Brain pericyte (primary cell): Measurements from ENCODE around the gene PSRC1.
"Not testable (repeated sequence)": the region's sequence is repeated elsewhere in the genome, so short reads cannot be mapped to it uniquely, and the experiment has no call there.

ENCODE experiments used
- DNase-seq: peaks from one replicate; pipeline ENCODE4 v3.0.0-alpha.2; 2012; ENCODE audit warnings: low read depth, low spot score

PSRC1 gene

DNA sequence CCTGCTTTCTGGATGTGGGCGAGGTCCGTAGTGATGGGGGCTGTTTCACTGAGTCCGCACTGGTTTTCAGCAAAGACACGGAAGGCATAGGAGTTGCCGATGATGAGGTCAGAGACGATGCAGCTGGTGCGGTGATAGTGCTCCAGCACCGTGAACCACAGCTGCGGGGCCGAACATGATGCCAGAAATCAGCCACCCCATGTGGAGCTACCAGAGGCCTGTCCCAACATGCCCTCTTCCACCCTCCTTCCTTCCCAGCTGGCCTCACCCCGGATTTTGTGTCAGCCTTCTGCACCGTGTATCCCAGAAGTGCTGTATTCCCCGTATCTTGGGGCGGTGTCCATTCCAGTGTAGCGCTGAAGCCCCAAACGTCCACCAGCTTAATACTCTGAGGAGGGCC is 13.8 kb upstream of the PSRC1 start:
- no peak for DNase-seq

DNA sequence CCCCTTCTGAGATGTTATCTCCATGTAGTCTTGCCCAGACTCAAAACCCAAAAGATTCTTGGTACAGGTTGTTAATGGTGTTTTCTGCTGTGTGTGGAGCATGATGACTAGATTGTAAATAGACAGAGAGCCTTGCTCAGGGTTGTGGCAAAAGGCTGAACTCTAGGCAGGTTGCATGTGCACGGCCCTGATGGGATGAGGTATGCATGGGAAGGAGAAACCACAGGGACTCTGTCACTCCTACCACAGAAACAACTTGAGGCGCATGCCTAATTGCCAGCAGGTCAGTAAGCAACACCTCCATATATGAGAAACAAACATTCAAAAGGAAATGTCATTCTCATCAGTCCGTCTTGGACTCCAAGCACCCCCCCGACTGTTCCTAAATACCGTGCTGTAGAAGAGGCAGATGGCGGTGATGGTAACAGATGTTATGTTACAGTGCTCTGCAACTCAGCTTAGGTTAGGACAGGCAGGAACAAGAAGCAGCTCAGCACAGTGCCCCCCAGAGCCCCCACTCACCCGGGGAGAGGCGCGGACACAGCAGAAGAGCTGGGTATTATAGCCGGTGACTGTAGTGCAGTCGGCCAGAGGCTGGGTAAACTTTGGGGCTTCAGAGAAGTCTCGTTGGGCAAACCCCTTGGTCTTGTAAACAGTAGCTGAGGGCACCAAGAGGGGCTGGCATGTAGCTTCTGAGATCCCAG is 12.9 kb upstream of the PSRC1 start:
- DNase-seq: no peak

DNA sequence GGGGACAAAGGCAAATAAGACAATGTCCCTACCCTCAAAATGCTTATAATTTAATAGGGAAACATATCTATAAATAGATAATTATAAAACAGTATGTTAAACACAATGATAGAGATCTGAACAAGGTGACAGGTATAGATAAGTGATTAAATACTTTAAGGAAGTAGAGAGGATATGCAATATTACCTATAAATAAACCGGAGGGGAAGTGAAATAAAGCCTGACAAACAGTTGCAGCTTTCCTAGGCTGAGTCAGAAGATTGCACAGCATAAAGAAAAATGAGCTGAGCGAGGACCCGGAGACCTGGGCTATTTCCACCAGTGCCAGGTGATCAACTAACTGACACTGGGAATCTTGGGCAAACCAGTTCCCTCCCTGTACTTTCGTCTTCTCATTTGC is 11.5 kb upstream of the PSRC1 start:
- no peak for DNase-seq

DNA sequence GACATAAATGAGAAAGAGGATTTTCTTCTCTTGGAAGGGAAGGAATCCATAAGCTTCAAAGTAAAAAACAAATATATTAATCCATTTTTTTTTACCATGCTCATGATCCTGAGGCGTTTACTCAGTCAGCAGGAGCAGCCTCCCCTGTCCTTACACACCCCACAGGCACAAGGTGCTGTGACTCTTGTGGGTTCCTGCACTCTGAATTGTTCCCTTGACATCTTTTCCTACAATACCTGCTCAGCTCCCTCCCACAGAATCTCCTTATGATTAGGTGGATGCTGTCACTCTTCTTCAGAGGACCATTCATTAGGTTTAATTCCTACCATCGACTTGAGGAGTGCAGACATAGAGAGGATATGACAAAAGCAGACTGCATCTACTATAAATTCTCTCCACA is 10.1 kb upstream of the PSRC1 start:
- no peak for DNase-seq

DNA sequence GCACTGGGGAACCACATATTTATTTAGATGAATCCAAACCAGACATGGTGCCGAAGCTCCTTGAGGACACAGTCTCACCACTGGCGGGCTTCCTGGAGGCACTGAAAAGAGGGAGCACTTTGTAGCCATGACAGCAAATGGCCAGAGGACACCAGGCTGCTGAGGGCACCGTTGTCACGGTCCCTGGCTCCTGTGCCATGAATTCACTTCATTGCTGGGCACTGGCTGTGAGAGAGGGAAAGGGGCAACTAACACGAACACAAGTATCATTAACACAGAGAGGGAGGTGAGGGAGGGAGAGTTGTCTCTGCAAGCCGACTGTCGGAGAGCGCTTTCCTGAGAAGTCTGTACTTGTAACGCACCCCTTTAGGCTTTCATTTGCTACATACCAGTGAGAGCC is 9.4 kb upstream of the PSRC1 start:
- DNase-seq: no peak

DNA sequence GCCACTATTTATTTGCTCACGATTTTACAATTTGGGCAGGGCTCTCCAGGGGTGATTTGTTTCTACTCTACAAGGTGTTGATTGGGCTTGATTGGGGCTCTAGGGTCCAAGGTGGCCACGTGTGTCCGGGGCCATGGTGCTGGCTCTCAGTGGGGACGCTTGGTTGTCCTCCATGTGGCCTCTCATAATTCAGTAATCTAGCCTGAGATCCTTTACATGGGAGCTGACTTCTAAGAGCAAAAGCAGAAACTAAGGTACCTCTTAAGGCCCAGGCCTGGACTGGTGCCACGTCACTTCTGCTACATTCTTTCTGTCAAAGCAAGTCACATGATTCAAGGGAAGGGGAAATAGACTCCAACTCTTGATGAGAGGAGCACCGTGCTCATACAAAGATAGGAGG is 8.1 kb upstream of the PSRC1 start:
- DNase-seq: no peak

DNA sequence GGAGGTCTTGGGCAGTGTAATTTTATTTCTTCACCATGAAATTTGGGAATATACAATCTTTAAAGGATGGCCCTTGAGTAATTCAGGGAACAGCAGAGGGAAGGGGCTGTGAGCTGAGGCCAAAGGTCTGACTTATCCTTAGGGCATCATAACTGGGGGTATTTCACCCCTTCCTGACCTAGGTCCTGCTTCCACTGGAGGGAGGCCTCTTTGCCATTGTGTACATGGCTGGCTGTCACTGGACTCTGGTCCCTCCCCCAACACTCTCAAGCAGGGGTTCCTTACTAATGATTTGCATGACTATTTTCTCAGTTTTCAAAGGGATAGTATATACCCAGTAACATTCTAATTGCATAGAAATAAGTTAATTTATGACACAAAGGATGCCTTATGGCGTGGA is 7.2 kb upstream of the PSRC1 start:
- no peak for DNase-seq

DNA sequence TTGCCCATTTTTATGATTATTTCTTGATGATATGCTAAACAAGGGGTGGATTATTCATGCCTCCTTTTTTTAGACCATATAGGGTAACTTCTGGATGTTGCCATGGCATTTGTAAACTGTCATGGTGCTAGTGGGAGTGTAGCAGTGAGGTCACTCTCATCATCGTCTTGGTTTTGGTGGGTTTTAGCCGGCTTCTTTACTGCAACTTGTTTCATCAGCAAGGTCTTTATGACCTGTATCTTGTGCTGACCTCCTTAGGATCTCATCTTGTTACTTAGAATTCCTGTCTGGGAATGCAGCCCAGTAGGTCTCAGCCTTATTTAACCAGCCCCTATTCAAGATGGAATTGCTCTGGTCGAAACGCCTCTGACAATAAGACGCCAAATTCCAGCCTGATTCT is 3.8 kb upstream of the PSRC1 start:
- not testable (repeated sequence) for DNase-seq

DNA sequence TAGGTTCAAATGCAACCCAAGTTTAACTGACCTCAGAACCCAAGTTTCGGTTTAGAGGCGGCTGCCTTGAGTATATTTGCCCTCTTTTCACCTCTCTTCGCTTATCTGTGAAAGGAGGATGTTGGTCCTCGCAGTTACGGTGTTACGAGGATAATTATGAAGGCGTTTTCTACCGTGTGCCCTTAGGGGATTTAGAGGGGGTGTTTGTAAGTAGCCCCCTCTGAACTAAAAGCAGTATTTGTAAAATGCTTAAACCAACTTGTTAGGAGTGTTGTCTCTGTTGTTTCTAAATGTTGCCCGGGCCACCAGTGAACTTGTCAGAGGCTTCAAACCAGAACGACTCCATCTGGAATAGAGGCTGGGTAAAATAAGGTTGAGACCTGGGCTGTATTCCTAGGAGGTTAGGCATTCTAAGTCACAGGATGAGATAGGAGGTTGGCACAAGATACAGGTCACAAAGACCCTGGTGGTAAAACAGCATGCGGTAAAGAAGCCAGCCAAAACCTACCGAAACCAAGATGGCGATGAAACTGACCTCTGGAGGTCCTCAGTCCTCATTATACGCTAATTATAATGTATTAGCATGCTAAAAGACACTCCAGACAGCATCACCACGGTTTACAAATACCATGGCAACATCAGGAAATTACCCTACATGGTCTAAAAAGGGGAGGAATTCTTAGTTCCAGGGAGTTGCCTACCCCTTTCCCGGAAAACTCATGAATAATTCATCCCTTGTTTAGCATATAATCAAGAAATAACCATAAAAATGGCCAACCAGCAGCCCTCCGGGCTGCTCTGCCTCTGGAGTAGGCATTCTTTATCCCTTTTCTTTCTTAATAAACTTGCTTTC is 1.0 kb upstream of the PSRC1 start:
- no peak for DNase-seq

DNA sequence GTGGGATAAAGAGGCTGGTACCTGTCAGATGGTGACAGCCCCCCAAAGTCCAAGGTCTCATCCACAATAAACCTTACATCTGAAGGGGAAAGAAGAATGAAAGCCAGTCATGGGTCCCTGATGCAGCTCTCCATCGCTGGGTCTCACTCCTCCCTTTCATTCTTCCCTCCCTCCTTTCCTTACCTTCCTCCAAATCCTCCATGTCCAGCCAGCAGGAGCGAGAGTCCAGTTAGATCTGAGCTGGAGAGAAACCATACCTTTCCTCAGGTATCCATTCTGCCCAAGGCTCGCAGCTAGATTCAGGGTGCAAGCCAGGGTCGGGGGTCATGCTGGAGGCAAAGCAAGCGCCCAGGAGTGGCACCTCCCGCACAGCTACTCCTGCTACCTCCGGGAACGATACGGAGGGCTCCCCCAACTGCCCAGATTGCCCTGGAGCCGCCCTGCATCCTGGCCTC is 421 bp downstream of the PSRC1 start:
- no peak for DNase-seq

DNA sequence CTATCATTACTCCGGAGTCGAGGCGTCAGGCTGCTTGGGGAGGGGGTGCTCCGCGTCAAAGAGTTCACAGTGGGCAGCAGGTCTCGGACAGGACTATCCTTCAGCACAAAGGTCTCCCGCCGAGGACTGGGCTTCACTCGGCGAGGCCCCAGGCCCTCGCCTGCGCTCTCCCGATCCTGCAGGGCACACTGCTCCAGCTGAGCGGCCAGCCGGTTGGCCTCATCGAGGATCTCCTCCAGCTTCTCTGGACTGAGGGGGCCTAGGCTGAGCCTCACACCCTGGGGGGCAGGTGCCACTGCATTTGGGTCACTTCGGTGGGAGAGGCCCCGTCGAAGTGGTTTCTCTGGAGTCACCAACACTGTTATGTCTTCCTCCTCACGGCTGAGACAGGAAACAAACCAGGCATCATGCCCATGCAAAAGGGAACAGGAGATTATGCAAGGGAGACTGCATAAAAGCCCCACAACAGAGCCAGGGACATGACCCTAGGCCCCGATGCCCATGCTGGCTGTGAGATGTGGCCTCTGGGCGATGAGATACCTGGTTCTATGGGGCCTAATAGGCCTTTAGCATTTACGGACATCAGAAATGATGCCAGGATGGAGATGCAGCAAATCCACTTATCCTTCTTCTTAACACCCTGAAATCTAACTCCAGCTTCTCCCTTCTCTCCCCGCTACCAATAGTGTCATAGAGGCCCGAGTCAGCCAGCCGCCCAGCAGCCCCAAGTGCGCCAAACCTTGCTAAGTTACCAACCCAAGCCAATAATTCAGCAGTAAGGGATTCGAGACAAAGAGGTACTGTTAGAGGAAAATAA is 1.1 kb downstream of the PSRC1 start:
- DNase-seq: no peak

DNA sequence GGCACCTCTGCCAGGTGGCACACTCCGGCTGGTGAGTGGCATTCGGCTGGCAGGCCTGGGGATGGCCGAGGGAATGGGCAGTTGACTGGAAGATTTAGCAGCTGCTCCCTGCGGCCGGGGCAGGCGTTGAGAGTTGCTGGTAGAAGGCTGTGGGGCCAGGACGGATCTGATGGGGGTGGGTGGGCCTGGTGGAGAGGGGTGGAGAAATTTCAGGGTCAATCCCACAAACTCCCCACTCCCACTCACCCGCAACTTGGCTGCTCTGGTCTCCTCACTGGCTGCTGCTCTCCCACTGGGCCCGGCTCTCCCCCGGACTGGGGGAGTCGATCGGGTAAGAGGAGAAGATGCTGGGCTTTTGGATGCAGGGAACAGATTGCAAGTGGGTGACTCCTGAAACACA is 2.1 kb downstream of the PSRC1 start:
- DNase-seq: no peak

DNA sequence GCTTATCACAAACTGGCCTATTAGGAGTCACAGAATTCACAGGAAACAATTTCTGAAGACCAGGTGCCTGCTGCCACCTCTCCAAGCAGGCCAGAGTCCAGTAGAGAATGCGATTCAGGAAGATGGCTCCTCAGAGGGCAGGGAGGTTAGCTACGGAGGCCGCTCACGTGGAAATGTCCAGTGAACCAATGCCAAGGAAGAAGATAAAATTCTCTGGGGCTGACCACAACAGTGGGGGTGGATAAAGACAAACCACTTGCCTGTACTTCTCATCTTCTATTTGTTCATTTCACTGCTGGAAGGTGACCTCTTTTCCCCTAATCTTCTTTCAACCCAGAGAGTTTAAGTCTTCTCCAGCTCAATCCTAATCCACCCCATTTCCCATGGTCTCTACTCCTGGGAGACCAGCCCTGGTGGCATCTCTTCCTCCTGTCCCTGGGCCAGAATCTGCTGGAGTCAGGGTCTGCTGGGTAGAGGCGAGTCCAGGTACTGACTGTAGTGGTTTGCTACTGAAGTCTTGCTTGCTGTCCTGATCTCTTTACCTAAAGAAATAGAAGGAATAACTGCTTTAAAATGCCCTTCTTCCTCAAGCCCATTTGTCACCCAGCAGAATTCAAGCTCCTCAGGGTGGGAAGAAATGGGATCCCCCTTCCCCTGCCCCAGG is 3.2 kb downstream of the PSRC1 start:
- DNase-seq: no peak

DNA sequence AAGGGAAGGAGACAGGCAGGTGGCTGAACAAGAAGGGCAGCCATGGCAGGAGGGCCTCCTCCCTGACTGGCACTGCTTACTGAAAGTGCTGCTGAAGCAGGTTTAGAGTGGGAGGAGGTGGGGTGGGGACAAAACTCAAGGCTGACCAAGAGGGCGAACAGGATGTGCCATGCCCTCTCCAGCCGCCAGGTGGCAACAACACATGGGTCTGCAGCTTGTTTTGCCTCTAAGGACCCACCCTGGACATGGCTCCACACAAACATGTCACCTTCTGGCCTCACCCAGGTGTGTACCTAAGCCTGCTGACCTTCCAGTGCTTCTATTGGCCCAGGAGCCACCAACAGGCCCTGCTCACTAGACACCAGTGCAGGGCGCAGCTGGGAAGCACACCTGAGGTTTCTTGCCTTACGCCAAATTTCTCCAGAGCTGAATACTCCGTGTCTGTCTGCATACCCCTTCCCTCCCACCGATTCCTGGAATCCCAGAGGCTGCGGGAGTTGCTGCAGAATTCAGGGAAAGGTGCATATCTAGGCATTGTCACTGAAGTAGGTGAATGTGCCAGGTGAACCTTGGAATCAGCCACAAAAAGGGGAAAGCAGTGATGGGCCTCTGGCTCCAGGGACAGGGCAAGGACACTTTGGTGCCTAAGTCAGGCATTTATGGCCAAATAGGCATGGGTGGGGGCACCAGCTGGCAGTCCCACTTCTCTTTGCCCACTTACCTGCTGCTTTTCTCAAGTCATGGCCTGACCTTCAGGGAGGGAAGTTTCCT is 5.3 kb downstream of the PSRC1 start:
- no peak for DNase-seq

DNA sequence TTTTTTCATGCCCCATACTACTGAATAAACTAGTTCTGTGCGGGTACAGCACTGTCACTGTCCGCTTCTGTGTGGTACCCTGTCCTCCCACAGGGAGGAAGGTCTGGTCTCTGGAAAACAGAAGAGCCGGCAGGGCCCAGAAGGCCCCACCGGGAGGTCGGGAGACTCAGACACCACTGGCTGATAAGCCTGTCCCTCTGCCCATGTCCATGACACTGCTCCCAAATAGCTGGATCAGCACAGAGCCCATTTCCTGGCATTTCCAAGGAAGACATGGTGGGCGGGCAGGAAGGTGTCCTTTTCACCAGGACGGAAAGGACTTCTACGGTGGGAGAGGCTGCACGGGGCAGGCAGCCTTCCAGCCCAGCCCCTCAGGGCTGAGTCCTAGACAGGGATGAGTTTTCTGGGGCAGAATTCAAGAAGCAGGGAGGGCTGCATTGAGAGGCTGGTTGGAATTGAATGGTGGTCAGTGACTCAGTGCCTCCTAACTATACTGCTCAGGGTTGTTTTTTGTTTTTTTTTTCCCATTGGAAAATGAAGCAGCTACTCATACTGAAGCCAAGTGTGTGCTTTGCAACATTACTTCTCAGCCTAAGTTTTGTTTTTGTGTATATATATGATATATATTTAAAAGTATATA is 7.1 kb downstream of the PSRC1 start:
- no peak for DNase-seq

DNA sequence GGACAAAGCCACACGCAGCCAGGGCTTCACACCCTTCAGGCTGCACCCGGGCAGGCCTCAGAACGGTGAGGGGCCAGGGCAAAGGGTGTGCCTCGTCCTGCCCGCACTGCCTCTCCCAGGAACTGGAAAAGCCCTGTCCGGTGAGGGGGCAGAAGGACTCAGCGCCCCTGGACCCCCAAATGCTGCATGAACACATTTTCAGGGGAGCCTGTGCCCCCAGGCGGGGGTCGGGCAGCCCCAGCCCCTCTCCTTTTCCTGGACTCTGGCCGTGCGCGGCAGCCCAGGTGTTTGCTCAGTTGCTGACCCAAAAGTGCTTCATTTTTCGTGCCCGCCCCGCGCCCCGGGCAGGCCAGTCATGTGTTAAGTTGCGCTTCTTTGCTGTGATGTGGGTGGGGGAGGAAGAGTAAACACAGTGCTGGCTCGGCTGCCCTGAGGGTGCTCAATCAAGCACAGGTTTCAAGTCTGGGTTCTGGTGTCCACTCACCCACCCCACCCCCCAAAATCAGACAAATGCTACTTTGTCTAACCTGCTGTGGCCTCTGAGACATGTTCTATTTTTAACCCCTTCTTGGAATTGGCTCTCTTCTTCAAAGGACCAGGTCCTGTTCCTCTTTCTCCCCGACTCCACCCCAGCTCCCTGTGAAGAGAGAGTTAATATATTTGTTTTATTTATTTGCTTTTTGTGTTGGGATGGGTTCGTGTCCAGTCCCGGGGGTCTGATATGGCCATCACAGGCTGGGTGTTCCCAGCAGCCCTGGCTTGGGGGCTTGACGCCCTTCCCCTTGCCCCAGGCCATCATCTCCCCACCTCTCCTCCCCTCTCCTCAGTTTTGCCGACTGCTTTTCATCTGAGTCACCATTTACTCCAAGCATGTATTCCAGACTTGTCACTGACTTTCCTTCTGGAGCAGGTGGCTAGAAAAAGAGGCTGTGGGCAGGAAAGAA is 8.1 kb downstream of the PSRC1 start:
- DNase-seq: no peak

DNA sequence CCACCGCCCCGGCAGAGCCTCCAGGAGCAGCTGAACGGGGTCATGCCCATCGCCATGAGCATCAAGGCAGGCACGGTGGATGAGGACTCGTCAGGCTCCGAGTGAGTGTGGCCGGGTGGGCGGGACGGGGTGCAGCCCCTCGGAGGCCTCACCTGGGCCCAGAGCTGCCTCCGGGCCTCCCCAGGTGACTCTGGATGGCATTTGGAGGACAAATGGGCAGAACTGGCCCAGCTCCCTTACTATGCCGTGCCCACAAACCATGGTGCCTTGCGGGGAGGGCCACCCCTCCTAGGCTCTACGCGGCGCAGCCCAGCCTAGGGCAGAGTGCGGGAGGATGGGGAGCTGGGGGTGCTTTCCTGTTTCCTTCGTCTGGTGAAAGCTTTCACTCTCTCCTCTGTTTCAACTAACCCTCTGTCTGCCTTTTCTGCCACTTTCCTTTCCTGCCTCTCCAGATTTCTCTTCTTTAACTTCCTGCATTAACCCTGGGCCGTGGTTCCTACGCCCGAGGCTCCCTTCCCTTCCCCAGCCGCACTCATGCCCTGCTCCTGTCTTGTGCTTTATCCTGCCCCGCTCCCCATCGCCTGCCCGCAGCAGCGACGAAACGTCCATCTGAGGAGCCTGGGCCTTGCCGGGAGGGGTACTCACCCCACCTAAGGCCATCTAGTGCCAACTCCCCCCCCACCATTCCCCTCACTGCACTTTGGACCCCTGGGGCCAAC is 9.2 kb downstream of the PSRC1 start:
- DNase-seq: no peak

DNA sequence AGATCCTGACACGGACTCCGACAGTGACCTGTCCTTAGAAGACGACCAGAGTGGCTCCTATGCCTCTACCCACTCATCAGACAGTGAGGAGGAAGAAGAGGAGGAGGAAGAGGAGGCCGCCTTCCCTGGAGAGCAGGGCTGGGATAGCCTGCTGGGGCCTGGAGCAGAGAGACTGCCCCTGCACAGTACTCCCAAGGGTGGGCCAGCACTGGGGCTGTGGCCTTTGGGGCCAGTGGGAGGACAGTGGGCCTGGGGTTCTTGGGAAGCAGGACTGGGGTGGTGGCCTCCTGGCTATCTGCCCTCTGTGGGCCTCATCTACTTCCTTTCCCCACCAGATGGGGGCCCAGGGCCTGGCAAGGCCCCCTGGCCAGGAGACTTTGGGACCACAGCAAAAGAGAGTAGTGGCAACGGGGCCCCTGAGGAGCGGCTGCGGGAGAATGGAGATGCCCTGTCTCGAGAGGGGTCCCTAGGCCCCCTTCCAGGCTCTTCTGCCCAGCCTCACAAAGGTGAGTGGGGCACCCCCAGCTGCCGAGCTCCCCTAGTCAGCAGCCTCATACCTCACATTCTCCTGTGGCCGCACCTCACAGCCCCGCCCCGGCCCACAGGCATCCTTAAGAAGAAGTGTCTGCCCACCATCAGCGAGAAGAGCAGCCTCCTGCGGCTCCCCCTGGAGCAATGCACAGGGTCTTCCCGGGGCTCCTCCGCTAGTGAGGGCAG is 10.0 kb downstream of the PSRC1 start:
- no peak for DNase-seq
